CD4-positive, alpha-beta T cell treated with Interleukin-12 subunit alpha and Interleukin-12 subunit beta, for 1 hour (primary cell): ENCODE data around the gene ATP7A.

Source experiments
- DNase-seq: peaks from one replicate; pipeline ENCODE4 v3.0.0-alpha.2; 2020

Gene ATP7A

GRCh38 chrX:77945910-77946545 is 35.5 kb downstream of the ATP7A start:
- DNase-seq = no peak

- DNase-seq = no peak
Measured at GRCh38 chrX:77946571-77946970, 36.1 kb downstream of the ATP7A start.

GRCh38 chrX:77949840-77950239 is 39.3 kb downstream of the ATP7A start:
- DNase-seq = no peak

DNA sequence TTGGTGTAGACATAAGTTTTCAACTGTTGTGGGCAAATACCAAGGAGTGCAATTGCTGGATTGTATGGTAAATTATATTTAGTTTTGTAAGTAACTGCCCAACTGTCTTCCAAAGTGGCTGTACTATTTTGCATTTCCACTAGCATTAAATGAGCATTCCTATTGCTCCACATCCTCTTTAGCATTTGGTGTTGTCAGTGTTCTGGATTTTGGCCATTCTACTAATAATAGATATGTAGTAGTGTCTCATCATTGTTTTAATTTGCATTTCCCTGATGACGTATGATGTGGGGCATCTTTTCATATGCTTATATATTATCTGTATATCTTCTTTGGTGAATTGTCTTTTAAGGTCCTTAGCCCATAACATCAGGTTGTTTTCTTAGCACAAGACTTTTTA is 41.7 kb downstream of the ATP7A start:
- no peak for DNase-seq

GRCh38 chrX:77953302-77953701 is 42.8 kb downstream of the ATP7A start:
- no peak for DNase-seq

DNA sequence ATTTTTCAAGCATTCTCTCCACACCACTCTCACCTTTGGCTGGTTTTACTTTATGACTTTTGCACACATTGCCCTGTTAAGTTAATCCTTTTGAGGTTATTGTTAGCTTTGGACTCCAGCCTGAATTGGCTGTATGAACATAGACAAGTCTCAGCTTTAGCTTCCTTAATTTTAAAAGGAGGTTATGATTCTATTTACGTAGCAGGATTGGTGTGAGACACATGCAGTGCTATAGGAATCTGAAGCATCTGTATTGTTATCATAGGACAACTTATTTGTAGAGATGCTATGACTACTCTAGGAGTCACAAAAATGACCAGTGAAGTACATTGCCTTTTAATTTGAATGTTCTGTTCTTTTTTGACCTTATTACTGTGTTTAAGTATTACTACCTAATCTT is 43.2 kb downstream of the ATP7A start:
- no peak for DNase-seq

DNA sequence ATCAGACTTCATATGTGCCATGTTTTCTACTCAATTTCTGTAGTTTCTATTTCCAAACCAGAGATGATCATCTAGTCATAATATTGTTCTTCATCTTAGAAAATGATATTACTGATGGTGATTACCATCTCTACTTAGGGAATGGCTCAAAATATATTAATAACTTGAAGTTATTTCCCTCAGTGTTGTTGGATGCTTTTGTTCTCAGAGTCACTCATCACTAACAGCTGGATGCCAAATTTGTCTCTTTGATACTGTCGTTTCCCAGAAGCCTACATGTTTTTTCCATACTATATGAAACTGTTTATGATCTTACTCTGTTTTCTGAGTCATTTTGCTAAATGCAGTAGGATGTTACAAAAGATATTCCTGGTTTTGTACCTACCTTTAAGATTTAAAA is 50.1 kb downstream of the ATP7A start:
- no peak for DNase-seq

DNA sequence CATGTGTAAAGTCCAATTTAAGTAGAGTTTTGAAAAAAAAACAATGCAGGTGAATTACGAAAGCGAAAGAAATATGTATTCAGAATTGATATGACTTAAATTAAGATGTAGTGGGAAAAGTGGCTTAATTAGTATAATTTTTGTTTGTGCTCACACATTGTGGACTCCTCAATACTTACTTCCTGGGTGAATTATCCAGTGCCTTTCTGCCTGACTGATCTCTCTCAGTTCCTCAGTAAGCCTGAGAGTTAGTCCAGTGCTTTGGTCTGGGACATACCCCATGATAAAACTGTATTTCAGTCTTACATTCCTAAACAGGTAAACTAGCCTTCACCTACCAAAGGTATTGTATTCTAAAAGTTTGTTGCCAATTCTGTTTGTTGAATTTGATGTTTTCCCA is 50.6 kb downstream of the ATP7A start:
- DNase-seq = no peak

DNA sequence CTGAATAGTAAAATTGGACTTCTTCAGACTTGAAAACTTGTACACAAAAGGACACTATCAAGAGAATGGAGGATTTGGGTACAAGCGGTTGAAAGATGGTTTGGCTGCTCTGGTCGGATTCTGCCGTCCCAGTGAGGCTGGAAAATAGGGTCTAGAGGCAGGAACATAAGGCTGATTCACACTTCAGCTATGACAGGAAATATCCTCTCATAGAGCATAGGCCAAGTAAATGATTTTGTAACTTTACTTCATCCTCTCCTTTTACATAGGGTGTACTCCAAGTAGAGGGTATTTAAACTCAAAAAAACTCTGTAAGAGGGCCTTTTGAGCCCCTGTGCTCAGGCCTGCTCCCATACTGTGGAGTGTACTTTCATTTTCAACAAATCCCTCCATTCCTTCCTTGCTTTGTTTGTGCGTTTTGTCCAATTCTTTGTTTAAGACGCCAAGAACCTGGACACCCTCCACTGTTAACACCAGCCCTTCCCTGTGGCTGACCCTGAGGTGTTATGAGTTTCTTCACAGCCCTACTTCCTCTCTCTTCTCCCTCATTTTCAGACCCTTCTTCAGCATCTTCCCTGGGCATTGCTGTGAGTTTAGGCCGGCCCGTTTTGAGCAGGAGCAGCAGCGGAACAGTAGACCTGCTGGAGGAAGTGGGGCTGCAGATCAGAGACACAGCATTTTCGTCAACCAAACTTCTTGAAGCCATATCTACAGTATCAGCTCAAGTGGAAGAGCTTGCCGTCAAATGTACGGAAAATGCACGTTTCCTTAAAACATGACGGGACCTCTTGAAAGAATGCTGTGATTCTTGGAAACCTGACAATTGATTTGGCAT is 51.8 kb downstream of the ATP7A start:
- DNase-seq = peak; percentile 9

DNA sequence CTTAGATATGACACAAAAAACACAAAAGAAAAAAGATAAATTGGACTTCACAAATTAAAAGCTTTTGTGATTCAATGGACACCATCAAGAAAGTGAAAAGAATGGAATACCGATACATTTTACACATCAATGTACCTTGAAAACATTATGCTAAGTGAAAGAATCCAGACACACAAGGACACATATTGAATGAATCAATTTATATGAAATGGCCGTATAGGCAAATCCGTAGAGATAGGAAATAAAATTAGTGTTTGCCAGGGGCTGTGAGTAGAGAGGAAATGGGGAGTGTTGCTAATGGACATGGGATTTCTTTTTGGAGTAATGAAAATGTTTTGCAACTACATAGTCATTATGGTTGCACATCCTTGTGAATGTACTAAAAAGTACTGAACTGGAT is 55.9 kb downstream of the ATP7A start:
- no peak for DNase-seq

GRCh38 chrX:77967631-77968030 is 57.1 kb downstream of the ATP7A start:
- no peak for DNase-seq

GRCh38 chrX:77969538-77969937 is 59.0 kb downstream of the ATP7A start, which contains the start of gene PGAM4:
TSS of gene PGAM4 (minus strand) at chrX:77969638. CDS start at chrX:77969638, 0 bp downstream.
- DNase-seq = no peak

DNA sequence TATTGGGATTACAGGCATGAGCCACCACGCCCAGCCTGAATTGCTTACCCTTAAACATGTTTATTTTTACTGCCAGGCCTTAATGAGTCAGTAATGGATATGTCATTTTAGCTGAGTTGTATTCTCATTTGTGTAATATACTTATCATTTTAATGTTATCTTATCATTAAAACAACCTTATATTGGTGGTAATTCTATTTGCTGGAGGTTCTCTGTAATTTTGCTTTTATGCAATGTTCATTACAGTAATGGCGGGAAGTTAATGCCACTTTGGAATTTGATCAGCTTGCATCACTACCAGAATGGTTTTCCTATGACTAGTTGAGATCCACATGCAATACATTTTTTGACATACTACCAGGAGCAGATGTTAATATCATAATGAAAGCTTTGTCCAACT is 65.3 kb downstream of the ATP7A start:
- DNase-seq = no peak

DNA sequence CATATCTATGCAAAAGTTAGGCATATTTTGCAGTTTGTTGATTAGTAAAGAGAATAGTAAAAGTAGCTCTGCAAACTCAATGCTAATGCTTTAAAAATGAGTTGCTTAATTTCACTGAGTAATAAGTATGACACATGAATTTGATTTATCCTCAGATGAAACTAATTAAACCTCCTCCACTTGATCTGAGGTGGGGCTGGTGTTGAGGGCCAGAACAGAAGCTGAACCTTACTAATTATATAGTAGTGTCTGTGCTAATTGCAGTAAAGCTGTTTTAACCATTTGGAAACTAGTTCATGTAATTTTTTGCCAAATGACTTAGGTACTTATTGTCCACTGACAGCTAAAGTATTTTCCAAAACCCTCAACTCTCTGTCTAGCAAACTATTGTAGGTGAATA is 66.6 kb downstream of the ATP7A start:
- no peak for DNase-seq

- DNase-seq = no peak
Measured at GRCh38 chrX:77977518-77977917, 67.0 kb downstream of the ATP7A start.

DNA sequence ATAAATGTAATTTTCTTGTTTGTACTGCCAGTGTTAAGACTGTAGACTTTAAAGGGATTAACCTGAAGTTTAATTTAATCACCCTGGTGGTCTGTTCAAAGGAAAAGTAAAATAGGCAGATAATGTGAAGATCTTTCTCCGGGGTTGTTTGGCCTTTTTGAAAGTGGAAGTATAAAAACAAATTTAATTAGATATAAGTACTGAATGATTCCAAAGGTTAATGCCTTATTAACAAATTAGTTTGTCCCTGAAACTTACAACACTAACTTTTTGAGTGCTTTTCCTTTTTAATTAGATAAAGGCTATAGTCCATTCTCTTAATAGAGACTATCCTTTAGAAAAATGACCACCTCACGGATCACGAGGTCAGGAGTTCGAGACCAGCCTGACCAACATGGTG is 69.4 kb downstream of the ATP7A start:
- no peak for DNase-seq

DNA sequence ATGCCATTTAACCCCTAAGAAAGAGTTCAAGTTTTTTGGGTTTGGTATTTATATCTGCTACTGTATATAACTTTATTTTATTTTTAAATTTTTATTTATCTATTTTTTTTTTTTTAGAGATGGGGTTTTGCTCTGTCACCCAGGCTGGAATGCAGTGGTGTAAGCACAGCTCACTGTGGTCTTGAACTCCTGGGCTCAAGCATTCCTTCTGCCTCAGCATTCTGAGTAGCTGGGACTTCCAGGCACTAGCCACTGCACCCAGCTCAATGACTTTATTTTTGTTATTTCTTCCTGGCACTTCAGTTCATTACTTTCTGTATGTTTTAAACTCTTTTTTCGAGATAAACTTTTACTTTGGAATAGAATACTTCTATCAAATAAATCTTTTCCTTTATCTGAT is 101.4 kb downstream of the ATP7A start:
- no peak for DNase-seq

- DNase-seq = no peak
Measured at GRCh38 chrX:78019586-78020483, 109.3 kb downstream of the ATP7A start.

- peak; percentile 66 for DNase-seq
Measured at GRCh38 chrX:78024349-78025059, 114.0 kb downstream of the ATP7A start.

DNA sequence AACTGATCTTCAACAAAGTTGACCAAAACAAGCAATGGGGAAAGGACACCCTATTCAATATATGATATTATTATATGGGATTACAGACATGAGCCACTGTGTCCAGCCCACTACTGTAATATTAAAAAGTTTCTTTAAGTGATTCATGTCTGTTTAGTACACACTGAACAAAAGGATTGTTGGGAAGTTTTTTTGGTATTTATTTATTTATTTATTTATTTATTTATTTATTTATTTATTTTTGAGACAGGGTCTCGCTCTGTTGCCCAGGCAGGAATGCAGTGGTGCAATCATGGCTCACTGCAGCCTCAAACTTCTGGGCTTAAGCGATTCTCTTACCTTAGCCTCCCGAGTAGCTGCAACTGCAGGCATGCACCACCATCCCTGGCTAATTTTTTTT is 117.3 kb downstream of the ATP7A start:
- no peak for DNase-seq

DNA sequence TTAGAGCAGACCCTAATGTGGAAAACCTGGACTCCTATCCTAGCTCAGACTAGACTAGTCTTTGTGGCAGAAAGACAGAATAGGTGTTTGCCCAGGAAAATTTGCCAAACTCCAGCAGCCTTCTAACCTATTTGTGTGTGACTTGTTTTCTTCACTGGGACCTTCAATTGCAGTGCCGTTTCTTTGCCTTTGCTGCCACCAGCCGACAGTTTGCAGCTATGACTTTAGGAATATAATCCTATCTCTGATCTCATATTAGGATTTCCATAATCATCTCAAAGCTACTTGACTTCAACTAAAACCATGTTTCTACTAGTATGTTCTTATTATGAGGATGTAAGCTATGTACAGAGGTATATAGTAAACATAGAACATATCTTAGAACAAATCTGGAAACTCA is 119.2 kb downstream of the ATP7A start:
- peak; percentile 3 for DNase-seq

DNA sequence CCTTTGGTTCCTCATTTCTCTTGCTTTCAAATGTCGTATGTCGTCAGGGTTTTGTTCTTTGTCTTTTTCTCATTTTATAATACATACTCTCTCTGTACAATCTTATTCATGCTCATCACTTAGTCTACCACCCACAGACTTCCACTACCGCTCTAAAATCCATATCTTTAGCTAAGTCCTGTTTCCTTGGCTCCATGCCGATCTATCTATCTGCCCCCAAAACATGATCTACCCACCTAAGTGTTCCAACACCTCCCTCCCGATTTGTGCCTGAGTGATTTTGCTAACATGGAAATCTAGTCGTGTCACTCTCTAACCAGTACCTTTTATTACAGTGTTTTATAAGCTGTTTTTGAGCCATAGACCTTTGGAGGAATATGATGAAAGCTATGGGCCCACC is 124.6 kb downstream of the ATP7A start:
- DNase-seq = no peak

GRCh38 chrX:78037881-78038280 is 127.4 kb downstream of the ATP7A start:
- no peak for DNase-seq
